ENCODE results near the gene AFG1L. TPM values are rescaled to one million over a fixed set of nuclear protein-coding genes. Genes with fewer than 3 reads are reported as not detected.

The AFG1L gene
- total RNA-seq, 1 experiment from 2014 or later: 7.9 TPM

GRCh38 chr6:108260126-108260808 is 34.6 kb upstream of the AFG1L start:
- H3K4me3 Mint-ChIP-seq: peak overlapping the region; percentile 92
- ATAC-seq (peak; percentile 15), DNase-seq (ENCODE audit: low spot score) (peak; percentile 45)
- ChIA-PET POLR2A (interaction anchor here (0.9 to 1.9 kb wide), 5 partner anchors 9 to 91 kb away, joined by 3 to 11 read pairs (median 3); partner anchors contain the start of gene AFG1L), CTCF (interaction anchor here (1.0 to 2.0 kb wide), 4 partner anchors 12 to 233 kb away, joined by 3 to 9 read pairs (median 8); no protein-coding TSS in a partner anchor)
- no peaks in the 10 kb centered on the region for H3K9me3 Mint-ChIP-seq
- TF ChIP-seq KAT7 (CRISPR knock-in tag; IDR thresholded peaks at IDR 0.05; ENCODE audit: borderline replicate concordance): no peak
- 0 out of 2 replicates have a peak, but pooled peaks have one; percentile 23 for TF ChIP-seq ZNF138 (CRISPR knock-in tag; conservative IDR thresholded peaks at IDR 0.05)
- no peak for TF ChIP-seq TEAD1 (CRISPR knock-in tag; IDR thresholded peaks at IDR 0.05)
- no peak for TF ChIP-seq ZNF532 (CRISPR knock-in tag; IDR thresholded peaks at IDR 0.05; ENCODE audit: borderline replicate concordance)
- no peak for TF ChIP-seq PREB (CRISPR knock-in tag; IDR thresholded peaks at IDR 0.05; ENCODE audit: borderline replicate concordance)
- TF ChIP-seq SP1 (CRISPR knock-in tag; conservative IDR thresholded peaks at IDR 0.05): no peak
- TF ChIP-seq TCF7 (CRISPR knock-in tag; IDR thresholded peaks at IDR 0.05; ENCODE audit: low read depth): no peak
- 0 out of 2 replicates have a peak, but pooled peaks have one; percentile 17 for TF ChIP-seq ZBTB43 (CRISPR knock-in tag; IDR thresholded peaks at IDR 0.05)
- no peak for TF ChIP-seq NFYB (CRISPR knock-in tag; conservative IDR thresholded peaks at IDR 0.05; ENCODE audit: low read depth)
- peaks cover 4% of the 10 kb centered on the region for H3K4me1 Mint-ChIP-seq
- no peaks in the 10 kb centered on the region for H3K36me3 Mint-ChIP-seq
- no peaks in the 10 kb centered on the region for H3K27me3 Mint-ChIP-seq (ENCODE audit: low read depth)
- H3K27ac Mint-ChIP-seq: peak overlapping the region; percentile 57; the same call in 1 of the 2 replicates

- ATAC-seq (peak; percentile 94), DNase-seq (ENCODE audit: low spot score) (peak; percentile 95)
- no peaks in the 10 kb centered on the region for H3K36me3 Mint-ChIP-seq
- peak within 1 kb of the TSS; percentile 100 for H3K27ac Mint-ChIP-seq
- CTCF ChIA-PET: interaction anchor here (0.7 to 2.0 kb wide), 5 partner anchors 11 to 231 kb away, joined by 3 to 9 read pairs (median 7); no protein-coding TSS in a partner anchor
- POLR2A ChIA-PET: interaction anchor here (0.6 to 1.9 kb wide), 6 partner anchors 10 to 539 kb away, joined by 3 to 11 read pairs (median 4); partner anchors contain the start of gene AFG1L
- no peaks in the 10 kb centered on the region for H3K9me3 Mint-ChIP-seq
- no peaks in the 10 kb centered on the region for H3K27me3 Mint-ChIP-seq (ENCODE audit: low read depth)
- peak within 1 kb of the TSS; percentile 92 for H3K4me3 Mint-ChIP-seq
- peaks cover 4% of the 10 kb centered on the region for H3K4me1 Mint-ChIP-seq
- no peak for TF ChIP-seq GTF2I (CRISPR knock-in tag; conservative IDR thresholded peaks at IDR 0.05)
- no peak for TF ChIP-seq HMGA2 (CRISPR knock-in tag; IDR thresholded peaks at IDR 0.05)
- TF ChIP-seq SP1 (CRISPR knock-in tag; conservative IDR thresholded peaks at IDR 0.05): peak; percentile 75
- no peak for TF ChIP-seq ZNF121 (CRISPR knock-in tag; IDR thresholded peaks at IDR 0.05)
- no peak for TF ChIP-seq CBFB (CRISPR knock-in tag; IDR thresholded peaks at IDR 0.05; ENCODE audit: low read depth)
- TF ChIP-seq PRRX2 (CRISPR knock-in tag; IDR thresholded peaks at IDR 0.05): no peak
- TF ChIP-seq ZSCAN18 (CRISPR knock-in tag; IDR thresholded peaks at IDR 0.05): no peak
- TF ChIP-seq PREB (CRISPR knock-in tag; IDR thresholded peaks at IDR 0.05; ENCODE audit: borderline replicate concordance): no peak
- TF ChIP-seq ZBTB43 (CRISPR knock-in tag; IDR thresholded peaks at IDR 0.05): 0 out of 2 replicates have a peak, but pooled peaks have one; percentile 7
- TF ChIP-seq STAT6 (CRISPR knock-in tag; conservative IDR thresholded peaks at IDR 0.05; ENCODE audit: low read depth): no peak
Observed at GRCh38 chr6:108260809-108261569, 33.9 kb upstream of the AFG1L start, which contains the start of gene SNX3. SNX3 (minus strand) TSS chr6:108261040; CDS start chr6:108260921, 119 bp downstream.
